Adipose tissue (tissue), 3 donors: ENCODE results near the gene TRIM17. TPM values are rescaled to one million over a fixed set of nuclear protein-coding genes. Genes with fewer than 3 reads are reported as not detected.

Experiments used
- polyA plus RNA-seq, 3 donors: library from polyadenylated mRNA; stranded (reverse); fragments of 200-250 nt; gene quantifications; one replicate each; pipeline ENCODE4 v1.2.3, GENCODE V29; 2013
- donor health status: healthy with polysubstance abuse.
- donor health status: Bipolar disorder and iron deficiency.
- donor health status: healthy.

TRIM17 gene
- polyA plus RNA-seq, 3 donors = 0.21 to 0.43 TPM; not detected in 1

Other genes with a start within 250 kb of the TRIM17 start
- 1 to 10 TPM; 3.0 to 7.9 (median 3.2) TPM for gene OBSCN, start 208.8 kb downstream of the TRIM17 start, polyA plus RNA-seq
- gene TRIM11, start 10.0 kb downstream of the TRIM17 start, polyA plus RNA-seq = 10 to 100 TPM in 1 of 3 donors, 1 to 10 TPM in 2; 8.3 to 12.6 (median 8.5) TPM
- 10 to 100 TPM; 27.7 to 35.0 (median 29.5) TPM for gene RNF187, start 70.5 kb upstream of the TRIM17 start, polyA plus RNA-seq